Lung microvascular endothelial cell (primary cell): ENCODE data around the gene SLC25A22. TPM values are rescaled to one million over a fixed set of nuclear protein-coding genes. Genes with fewer than 3 reads are reported as not detected.

Experiments
- DNase-seq, 2 donors: peaks; one replicate each; pipeline versions ENCODE4 v3.0.0 to v3.0.0-alpha.2; 2010; ENCODE audit warnings: low read depth in 2 of 2
- total RNA-seq: library from RNA; depleted of rRNA; stranded (reverse); fragments of >200 nt; gene quantifications from 2 replicates; pipeline ENCODE4 v1.2.1, GENCODE V29; 2014

The SLC25A22 gene
- total RNA-seq, 1 donor from 2014 or later: 6.3 TPM

GRCh38 chr11:823441-824291 lies 25.6 kb upstream of the SLC25A22 start:
- DNase-seq: no peak

- no peak for DNase-seq
Observed at GRCh38 chr11:821512-822371, 23.7 kb upstream of the SLC25A22 start.

- peak in 1 of 2 donors; percentile 64 for DNase-seq
Observed at GRCh38 chr11:820655-821511, 22.8 kb upstream of the SLC25A22 start.

GRCh38 chr11:819943-820649 lies 22.0 kb upstream of the SLC25A22 start:
- DNase-seq: peak; percentile 77 to 92

- DNase-seq: peak; percentile 89 to 93
Observed at GRCh38 chr11:819129-819931, 21.2 kb upstream of the SLC25A22 start.

- no peak for DNase-seq
Observed at GRCh38 chr11:818396-819128, 20.5 kb upstream of the SLC25A22 start, which contains the start of gene PNPLA2. PNPLA2 (plus strand) TSS chr11:818914; CDS start chr11:819719, 805 bp downstream.

- no peak for DNase-seq
Observed at GRCh38 chr11:816433-816779, 18.3 kb upstream of the SLC25A22 start.

GRCh38 chr11:815675-816432 lies 17.8 kb upstream of the SLC25A22 start:
- no peak for DNase-seq

- no peak for DNase-seq
Observed at GRCh38 chr11:813456-814096, 15.5 kb upstream of the SLC25A22 start.

GRCh38 chr11:813072-813455 lies 15.0 kb upstream of the SLC25A22 start:
- DNase-seq: no peak

- DNase-seq: no peak
Observed at GRCh38 chr11:812390-812789, 14.3 kb upstream of the SLC25A22 start.

GRCh38 chr11:811446-812245 lies 13.6 kb upstream of the SLC25A22 start:
- peak in 1 of 2 donors; percentile 59 for DNase-seq

- no peak for DNase-seq
Observed at GRCh38 chr11:810040-810567, 12.0 kb upstream of the SLC25A22 start.

GRCh38 chr11:809287-810039 lies 11.4 kb upstream of the SLC25A22 start, which contains the start of gene RPLP2:
RPLP2 (plus strand) TSS chr11:809967; CDS start chr11:810235, 268 bp downstream.
- DNase-seq: peak; percentile 98

GRCh38 chr11:808427-809286 lies 10.6 kb upstream of the SLC25A22 start:
- DNase-seq: no peak
